ENCODE data around the gene OR4C5. TPM values are rescaled to one million over a fixed set of nuclear protein-coding genes. Genes with fewer than 3 reads are reported as not detected.
"Not testable (repeated sequence)": the region's sequence is repeated elsewhere in the genome, so short reads cannot be mapped to it uniquely, and the experiment has no call there.

The OR4C5 gene
- total RNA-seq (ENCODE audit: unreplicated experiment) = not detected
- long read RNA-seq = 0 reads

DNA sequence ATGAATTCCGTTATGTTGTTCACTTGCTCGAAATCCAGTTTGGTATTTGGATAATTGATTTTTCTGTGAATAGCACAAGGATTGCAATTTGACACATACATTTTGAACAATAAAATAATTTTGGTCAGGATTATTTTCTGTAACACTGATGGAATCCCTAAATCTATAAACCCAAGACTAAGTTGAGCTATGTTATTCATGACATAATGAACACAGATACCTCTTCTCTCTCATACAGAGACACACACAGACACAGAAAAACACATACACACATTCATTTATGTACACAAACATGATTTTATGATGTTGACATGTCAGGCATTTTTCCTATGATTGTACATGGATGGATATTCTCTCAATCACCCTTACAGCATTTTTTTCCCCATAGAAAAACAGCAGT is at the start of gene OR4C5:
Gene OR4C5 (minus strand): TSS at position 101 of the 400 bp plus-strand sequence. CDS start 0 bp downstream, at position 101.
- Mint-ChIP-seq H3K36me3 (ENCODE audit: low read depth, unreplicated experiment) (no peaks in the 10 kb centered on the region), H3K4me3 (ENCODE audit: unreplicated experiment) (no peak within 1 kb of the TSS), H3K27ac (ENCODE audit: unreplicated experiment) (no peak within 1 kb of the TSS), H3K27me3 (ENCODE audit: unreplicated experiment) (no peaks in the 10 kb centered on the region), H3K9me3 (ENCODE audit: unreplicated experiment) (peaks cover 10% of the 10 kb centered on the region), H3K4me1 (ENCODE audit: unreplicated experiment) (no peaks in the 10 kb centered on the region)
- DNase-seq (ENCODE audit: low spot score) = no peak
- TF ChIP-seq, protein P1, sequence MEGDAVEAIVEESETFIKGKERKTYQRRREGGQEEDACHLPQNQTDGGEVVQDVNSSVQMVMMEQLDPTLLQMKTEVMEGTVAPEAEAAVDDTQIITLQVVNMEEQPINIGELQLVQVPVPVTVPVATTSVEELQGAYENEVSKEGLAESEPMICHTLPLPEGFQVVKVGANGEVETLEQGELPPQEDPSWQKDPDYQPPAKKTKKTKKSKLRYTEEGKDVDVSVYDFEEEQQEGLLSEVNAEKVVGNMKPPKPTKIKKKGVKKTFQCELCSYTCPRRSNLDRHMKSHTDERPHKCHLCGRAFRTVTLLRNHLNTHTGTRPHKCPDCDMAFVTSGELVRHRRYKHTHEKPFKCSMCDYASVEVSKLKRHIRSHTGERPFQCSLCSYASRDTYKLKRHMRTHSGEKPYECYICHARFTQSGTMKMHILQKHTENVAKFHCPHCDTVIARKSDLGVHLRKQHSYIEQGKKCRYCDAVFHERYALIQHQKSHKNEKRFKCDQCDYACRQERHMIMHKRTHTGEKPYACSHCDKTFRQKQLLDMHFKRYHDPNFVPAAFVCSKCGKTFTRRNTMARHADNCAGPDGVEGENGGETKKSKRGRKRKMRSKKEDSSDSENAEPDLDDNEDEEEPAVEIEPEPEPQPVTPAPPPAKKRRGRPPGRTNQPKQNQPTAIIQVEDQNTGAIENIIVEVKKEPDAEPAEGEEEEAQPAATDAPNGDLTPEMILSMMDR (IDR thresholded peaks at IDR 0.05; ENCODE audit: unreplicated experiment) = no peak

DNA sequence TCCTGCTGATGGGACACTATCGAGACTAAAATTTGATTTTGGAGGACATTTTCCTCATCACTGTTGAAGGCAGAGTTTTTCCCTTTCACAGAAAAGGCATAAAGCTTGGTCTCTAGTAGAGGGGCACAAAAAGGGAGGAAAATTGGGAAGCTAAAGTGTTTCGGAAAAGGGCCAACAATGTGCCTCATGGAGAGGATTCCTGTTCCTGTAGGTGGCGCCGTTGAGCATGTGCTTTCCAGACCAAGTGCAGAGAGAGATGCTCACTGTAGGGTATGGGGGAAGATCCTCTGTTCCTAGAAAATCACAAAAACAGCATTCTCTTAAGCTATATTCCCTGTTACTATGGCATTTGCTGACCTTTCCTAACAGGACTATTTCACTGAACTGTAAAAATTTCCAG is 18.4 kb upstream of the OR4C5 start:
- Mint-ChIP-seq H3K36me3 (ENCODE audit: low read depth, unreplicated experiment) (no peaks in the 10 kb centered on the region), H3K4me1 (ENCODE audit: unreplicated experiment) (no peaks in the 10 kb centered on the region), H3K4me3 (ENCODE audit: unreplicated experiment) (no peak overlapping the region), H3K9me3 (ENCODE audit: unreplicated experiment) (peaks cover 25% of the 10 kb centered on the region), H3K27me3 (ENCODE audit: unreplicated experiment) (peaks cover 2% of the 10 kb centered on the region), H3K27ac (ENCODE audit: unreplicated experiment) (no peak overlapping the region)
- DNase-seq (ENCODE audit: low spot score) = no peak
- TF ChIP-seq, protein P1 (IDR thresholded peaks at IDR 0.05; ENCODE audit: unreplicated experiment) = no peak

DNA sequence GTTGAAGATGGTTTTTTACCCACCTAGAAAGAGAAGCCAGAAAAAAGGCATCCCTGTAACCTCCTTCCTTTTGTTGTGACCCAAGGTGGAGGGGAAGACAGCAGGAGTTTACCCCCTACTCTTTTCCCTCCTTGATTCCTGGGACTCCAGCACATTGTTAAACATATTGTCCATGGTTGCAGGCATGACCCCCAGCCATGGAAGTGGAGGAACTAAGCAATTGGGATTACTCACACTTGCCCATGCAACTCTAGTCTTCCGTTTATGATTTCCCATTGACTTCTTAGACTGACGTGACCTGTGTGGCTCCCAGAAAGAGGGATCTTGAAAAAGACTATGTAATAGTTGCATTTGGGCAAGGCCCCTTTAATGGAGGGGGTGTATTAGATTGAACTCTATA is 17.9 kb upstream of the OR4C5 start:
- H3K9me3 Mint-ChIP-seq (ENCODE audit: unreplicated experiment) = peaks cover 25% of the 10 kb centered on the region
- H3K4me3 Mint-ChIP-seq (ENCODE audit: unreplicated experiment); H3K27me3 Mint-ChIP-seq (ENCODE audit: unreplicated experiment); H3K4me1 Mint-ChIP-seq (ENCODE audit: unreplicated experiment); DNase-seq (ENCODE audit: low spot score); H3K27ac Mint-ChIP-seq (ENCODE audit: unreplicated experiment); H3K36me3 Mint-ChIP-seq (ENCODE audit: low read depth, unreplicated experiment): not testable (repeated sequence)

DNA sequence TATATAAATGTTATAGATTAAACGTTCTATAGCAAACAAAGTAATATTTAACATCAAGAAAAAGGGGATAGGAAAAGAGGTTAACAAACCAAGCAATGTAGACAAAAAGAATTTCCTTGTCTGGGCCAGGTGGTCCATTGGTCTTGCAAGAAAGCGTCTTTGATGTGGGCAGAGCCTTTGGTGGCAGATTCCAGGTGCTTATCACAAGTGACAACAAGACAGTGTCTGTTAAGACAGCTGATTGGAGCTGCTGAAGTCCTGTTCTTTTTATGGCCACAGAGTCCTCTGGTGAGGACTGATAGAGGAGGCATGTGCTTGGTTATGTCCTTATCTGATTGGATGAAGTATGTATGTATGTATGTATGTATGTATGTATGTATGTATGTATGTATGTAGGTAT is 5.0 kb downstream of the OR4C5 start:
- H3K27ac Mint-ChIP-seq (ENCODE audit: unreplicated experiment); H3K4me3 Mint-ChIP-seq (ENCODE audit: unreplicated experiment); H3K27me3 Mint-ChIP-seq (ENCODE audit: unreplicated experiment); H3K36me3 Mint-ChIP-seq (ENCODE audit: low read depth, unreplicated experiment); H3K4me1 Mint-ChIP-seq (ENCODE audit: unreplicated experiment); DNase-seq (ENCODE audit: low spot score): not testable (repeated sequence)
- peaks cover 37% of the 10 kb centered on the region for H3K9me3 Mint-ChIP-seq (ENCODE audit: unreplicated experiment)

DNA sequence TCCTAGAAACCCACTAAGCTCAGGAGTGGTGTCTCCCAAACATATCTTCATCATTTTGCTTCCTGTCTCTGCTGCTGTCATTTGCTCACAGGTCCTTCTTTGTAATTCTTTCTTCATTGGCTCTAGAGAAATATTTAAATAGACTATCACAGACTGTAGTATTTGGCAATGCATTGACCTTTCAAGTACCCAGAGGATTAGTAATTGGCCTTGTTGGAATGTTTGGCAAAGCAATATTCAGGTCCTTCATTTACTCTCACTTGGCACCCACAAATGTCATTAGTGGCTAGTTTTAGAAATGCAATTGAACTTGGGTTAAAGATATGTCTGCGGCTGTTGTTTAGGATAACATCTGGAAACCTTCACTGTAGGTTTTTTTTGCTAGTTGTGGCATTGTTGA is 11.6 kb downstream of the OR4C5 start:
- H3K27ac Mint-ChIP-seq (ENCODE audit: unreplicated experiment) = no peak overlapping the region
- peaks cover 10% of the 10 kb centered on the region for H3K36me3 Mint-ChIP-seq (ENCODE audit: low read depth, unreplicated experiment)
- no peaks in the 10 kb centered on the region for H3K4me1 Mint-ChIP-seq (ENCODE audit: unreplicated experiment)
- no peak for DNase-seq (ENCODE audit: low spot score)
- no peak overlapping the region for H3K4me3 Mint-ChIP-seq (ENCODE audit: unreplicated experiment)
- H3K27me3 Mint-ChIP-seq (ENCODE audit: unreplicated experiment) = no peaks in the 10 kb centered on the region
- TF ChIP-seq, protein P1 (IDR thresholded peaks at IDR 0.05; ENCODE audit: unreplicated experiment) = no peak
- peaks cover 22% of the 10 kb centered on the region for H3K9me3 Mint-ChIP-seq (ENCODE audit: unreplicated experiment)

DNA sequence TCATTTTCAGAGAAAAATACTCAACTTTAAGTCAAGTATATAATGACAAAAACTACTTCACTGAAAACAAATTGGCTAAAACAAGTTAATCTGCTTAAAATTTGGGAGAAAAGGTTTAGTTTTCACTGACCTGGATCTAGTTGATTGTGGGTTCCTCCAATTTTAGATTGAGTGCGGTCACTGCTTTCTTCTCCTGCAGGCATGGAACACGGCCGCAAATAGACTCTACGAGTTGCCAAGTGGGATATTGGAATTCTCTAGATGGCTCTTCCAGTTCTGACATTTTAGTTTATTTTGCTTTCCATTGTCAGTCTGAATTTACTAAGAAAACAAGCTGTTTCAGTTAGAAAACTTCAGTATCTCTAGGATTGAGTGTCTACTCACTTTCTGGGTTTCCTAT is 12.3 kb downstream of the OR4C5 start:
- DNase-seq (ENCODE audit: low spot score) = no peak
- Mint-ChIP-seq H3K9me3 (ENCODE audit: unreplicated experiment) (peaks cover 18% of the 10 kb centered on the region), H3K36me3 (ENCODE audit: low read depth, unreplicated experiment) (peaks cover 10% of the 10 kb centered on the region), H3K27ac (ENCODE audit: unreplicated experiment) (no peak overlapping the region), H3K27me3 (ENCODE audit: unreplicated experiment) (no peaks in the 10 kb centered on the region), H3K4me3 (ENCODE audit: unreplicated experiment) (no peak overlapping the region), H3K4me1 (ENCODE audit: unreplicated experiment) (no peaks in the 10 kb centered on the region)
- TF ChIP-seq, protein P1 (IDR thresholded peaks at IDR 0.05; ENCODE audit: unreplicated experiment) = no peak

DNA sequence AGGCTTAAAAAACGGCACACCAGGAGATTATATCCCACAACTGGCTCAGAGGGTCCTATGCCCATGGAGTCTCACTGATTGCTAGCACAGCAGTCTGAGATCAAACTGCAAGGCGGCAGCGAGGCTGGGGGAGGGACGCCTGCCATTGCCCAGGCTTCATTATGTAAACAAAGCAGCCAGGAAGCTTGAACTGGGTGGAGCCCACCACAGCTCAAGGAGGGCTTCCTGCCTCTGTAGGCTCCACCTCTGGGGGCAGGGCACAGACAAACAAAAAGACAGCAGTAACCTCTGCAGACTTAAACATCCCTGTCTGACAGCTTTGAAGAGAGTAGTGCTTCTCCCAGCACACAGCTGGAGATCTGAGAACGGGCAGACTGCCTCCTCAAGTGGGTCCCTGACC is 20.0 kb downstream of the OR4C5 start:
- not testable (repeated sequence) for H3K4me3 Mint-ChIP-seq (ENCODE audit: unreplicated experiment); H3K4me1 Mint-ChIP-seq (ENCODE audit: unreplicated experiment); DNase-seq (ENCODE audit: low spot score); H3K27me3 Mint-ChIP-seq (ENCODE audit: unreplicated experiment); H3K36me3 Mint-ChIP-seq (ENCODE audit: low read depth, unreplicated experiment); H3K27ac Mint-ChIP-seq (ENCODE audit: unreplicated experiment)
- H3K9me3 Mint-ChIP-seq (ENCODE audit: unreplicated experiment) = peaks cover 16% of the 10 kb centered on the region

DNA sequence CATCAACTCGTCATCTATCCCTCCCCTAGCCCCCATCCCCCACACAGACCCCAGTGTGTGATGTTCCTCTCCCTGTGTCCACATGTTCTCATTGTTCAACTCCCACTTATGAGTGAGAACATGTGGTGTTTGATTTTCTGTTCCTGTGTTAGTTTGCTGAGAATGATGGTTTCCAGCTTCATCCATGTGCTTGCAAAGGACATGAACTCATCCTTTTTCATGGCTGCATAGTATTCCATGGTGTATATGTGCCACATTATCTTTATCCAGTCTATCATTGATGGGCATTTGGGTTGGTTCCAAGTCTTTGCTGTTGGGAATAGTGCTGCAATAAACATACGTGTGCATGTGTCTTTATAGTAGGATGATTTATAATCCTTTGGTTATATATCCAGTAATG is 23.8 kb downstream of the OR4C5 start:
- not testable (repeated sequence) for H3K36me3 Mint-ChIP-seq (ENCODE audit: low read depth, unreplicated experiment); H3K27ac Mint-ChIP-seq (ENCODE audit: unreplicated experiment); H3K4me1 Mint-ChIP-seq (ENCODE audit: unreplicated experiment); DNase-seq (ENCODE audit: low spot score); H3K27me3 Mint-ChIP-seq (ENCODE audit: unreplicated experiment); H3K4me3 Mint-ChIP-seq (ENCODE audit: unreplicated experiment)
- H3K9me3 Mint-ChIP-seq (ENCODE audit: unreplicated experiment) = peaks cover 16% of the 10 kb centered on the region

Measured in endothelial cell (in vitro differentiated cells).